ENCODE data around the gene MAPK1IP1L. TPM values are rescaled to one million over a fixed set of nuclear protein-coding genes. Genes with fewer than 3 reads are reported as not detected.

Gene MAPK1IP1L
- total and polyA plus RNA-seq, 2 of the 13 experiments (the other 11 are each of a cell fraction or from before 2014, with no cell fraction given): 27.8 to 68.4 TPM

DNA sequence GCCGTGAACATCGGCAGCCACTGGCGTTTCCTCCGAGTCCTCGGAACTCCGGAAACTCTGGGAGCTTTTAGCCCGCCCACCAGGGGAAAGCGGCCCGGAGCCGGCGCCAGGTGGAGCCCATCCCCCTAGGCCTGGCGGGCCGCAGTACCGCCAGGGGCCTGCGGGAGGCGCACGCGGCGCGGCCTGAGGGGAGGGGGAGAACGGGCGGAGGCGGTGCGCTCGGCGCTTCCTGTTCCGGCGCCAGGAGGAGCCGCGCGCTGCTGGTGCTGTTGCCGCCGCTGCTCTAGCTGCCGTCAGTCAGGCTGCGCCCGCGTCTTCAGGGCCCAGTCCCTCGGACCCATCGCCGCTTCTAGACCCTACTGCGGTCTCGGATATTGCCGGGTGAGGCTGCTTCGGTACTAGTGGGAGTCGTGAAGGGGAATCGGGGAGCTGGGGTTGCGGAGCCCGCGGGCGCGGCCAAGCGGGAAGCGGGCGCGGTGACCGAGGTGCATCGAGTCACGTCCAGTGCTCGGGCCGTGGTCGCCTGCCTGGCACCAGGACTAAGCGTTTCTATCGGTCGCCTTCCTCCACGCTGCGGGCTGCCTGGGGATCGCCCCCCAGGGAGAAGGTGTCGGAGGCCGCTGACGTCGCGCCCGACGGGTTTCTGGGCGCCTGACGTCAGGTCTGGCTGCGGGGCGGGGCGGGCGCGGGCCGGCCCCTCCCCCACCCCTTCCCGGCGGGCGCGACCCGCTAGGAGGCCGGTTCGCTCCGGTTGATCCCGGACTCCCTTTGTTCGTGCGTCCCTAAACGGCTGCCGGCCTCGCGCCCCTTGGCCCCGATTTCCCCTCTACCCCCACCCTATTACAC is at the start of gene MAPK1IP1L (continued):
- peak; percentile 71; the same call in 1 of the 2 replicates for TF ChIP-seq ZNF709 (CRISPR knock-in tag; IDR thresholded peaks at IDR 0.05)
- TF ChIP-seq SIX1 (CRISPR knock-in tag; IDR thresholded peaks at IDR 0.05; ENCODE audit: borderline replicate concordance): no peak
- peak; percentile 89 for TF ChIP-seq HDAC1 (CRISPR knock-in tag; IDR thresholded peaks at IDR 0.05)
- no peak for TF ChIP-seq FOXM1 (CRISPR knock-in tag; IDR thresholded peaks at IDR 0.05)
- TF ChIP-seq, protein P1, sequence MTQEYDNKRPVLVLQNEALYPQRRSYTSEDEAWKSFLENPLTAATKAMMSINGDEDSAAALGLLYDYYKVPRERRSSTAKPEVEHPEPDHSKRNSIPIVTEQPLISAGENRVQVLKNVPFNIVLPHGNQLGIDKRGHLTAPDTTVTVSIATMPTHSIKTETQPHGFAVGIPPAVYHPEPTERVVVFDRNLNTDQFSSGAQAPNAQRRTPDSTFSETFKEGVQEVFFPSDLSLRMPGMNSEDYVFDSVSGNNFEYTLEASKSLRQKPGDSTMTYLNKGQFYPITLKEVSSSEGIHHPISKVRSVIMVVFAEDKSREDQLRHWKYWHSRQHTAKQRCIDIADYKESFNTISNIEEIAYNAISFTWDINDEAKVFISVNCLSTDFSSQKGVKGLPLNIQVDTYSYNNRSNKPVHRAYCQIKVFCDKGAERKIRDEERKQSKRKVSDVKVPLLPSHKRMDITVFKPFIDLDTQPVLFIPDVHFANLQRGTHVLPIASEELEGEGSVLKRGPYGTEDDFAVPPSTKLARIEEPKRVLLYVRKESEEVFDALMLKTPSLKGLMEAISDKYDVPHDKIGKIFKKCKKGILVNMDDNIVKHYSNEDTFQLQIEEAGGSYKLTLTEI (CRISPR knock-in tag; conservative IDR thresholded peaks at IDR 0.05): no peak
- TF ChIP-seq ZNF713 (CRISPR knock-in tag; IDR thresholded peaks at IDR 0.05): no peak; the same call in 1 of the 2 replicates
- no peak for TF ChIP-seq ZNF282 (IDR thresholded peaks at IDR 0.05; ENCODE audit: partially characterized antibody)
- TF ChIP-seq FLYWCH1 (CRISPR knock-in tag; IDR thresholded peaks at IDR 0.05): no peak; the same call in 1 of the 2 replicates
- peak; percentile 81; the same call in 1 of the 2 replicates for TF ChIP-seq NAIF1 (CRISPR knock-in tag; IDR thresholded peaks at IDR 0.05; ENCODE audit: borderline replicate concordance)
- TF ChIP-seq ZNF747 (CRISPR knock-in tag; IDR thresholded peaks at IDR 0.05; ENCODE audit: borderline replicate concordance): peak; percentile 95
- TF ChIP-seq, protein P2, sequence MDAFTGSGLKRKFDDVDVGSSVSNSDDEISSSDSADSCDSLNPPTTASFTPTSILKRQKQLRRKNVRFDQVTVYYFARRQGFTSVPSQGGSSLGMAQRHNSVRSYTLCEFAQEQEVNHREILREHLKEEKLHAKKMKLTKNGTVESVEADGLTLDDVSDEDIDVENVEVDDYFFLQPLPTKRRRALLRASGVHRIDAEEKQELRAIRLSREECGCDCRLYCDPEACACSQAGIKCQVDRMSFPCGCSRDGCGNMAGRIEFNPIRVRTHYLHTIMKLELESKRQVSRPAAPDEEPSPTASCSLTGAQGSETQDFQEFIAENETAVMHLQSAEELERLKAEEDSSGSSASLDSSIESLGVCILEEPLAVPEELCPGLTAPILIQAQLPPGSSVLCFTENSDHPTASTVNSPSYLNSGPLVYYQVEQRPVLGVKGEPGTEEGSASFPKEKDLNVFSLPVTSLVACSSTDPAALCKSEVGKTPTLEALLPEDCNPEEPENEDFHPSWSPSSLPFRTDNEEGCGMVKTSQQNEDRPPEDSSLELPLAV (CRISPR knock-in tag; conservative IDR thresholded peaks at IDR 0.05; ENCODE audit: low read depth): no peak
- TF ChIP-seq, protein P3, sequence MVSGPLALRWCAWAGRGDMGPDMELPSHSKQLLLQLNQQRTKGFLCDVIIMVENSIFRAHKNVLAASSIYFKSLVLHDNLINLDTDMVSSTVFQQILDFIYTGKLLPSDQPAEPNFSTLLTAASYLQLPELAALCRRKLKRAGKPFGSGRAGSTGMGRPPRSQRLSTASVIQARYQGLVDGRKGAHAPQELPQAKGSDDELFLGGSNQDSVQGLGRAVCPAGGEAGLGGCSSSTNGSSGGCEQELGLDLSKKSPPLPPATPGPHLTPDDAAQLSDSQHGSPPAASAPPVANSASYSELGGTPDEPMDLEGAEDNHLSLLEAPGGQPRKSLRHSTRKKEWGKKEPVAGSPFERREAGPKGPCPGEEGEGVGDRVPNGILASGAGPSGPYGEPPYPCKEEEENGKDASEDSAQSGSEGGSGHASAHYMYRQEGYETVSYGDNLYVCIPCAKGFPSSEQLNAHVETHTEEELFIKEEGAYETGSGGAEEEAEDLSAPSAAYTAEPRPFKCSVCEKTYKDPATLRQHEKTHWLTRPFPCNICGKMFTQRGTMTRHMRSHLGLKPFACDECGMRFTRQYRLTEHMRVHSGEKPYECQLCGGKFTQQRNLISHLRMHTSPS (CRISPR knock-in tag; IDR thresholded peaks at IDR 0.05; ENCODE audit: low read depth): no peak
- peak; percentile 78; the same call in 1 of the 2 replicates for TF ChIP-seq GTF2F1 (IDR thresholded peaks at IDR 0.05; ENCODE audit: low read length)
- TF ChIP-seq, protein P4, sequence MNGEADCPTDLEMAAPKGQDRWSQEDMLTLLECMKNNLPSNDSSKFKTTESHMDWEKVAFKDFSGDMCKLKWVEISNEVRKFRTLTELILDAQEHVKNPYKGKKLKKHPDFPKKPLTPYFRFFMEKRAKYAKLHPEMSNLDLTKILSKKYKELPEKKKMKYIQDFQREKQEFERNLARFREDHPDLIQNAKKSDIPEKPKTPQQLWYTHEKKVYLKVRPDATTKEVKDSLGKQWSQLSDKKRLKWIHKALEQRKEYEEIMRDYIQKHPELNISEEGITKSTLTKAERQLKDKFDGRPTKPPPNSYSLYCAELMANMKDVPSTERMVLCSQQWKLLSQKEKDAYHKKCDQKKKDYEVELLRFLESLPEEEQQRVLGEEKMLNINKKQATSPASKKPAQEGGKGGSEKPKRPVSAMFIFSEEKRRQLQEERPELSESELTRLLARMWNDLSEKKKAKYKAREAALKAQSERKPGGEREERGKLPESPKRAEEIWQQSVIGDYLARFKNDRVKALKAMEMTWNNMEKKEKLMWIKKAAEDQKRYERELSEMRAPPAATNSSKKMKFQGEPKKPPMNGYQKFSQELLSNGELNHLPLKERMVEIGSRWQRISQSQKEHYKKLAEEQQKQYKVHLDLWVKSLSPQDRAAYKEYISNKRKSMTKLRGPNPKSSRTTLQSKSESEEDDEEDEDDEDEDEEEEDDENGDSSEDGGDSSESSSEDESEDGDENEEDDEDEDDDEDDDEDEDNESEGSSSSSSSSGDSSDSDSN (CRISPR knock-in tag; IDR thresholded peaks at IDR 0.05): peak; percentile 80
- TF ChIP-seq ATF7-NPFF (CRISPR knock-in tag; IDR thresholded peaks at IDR 0.05; ENCODE audit: low read depth): no peak; the same call in 1 of the 2 replicates
- TF ChIP-seq EP300 (IDR thresholded peaks at IDR 0.05; ENCODE audit: low read depth in 2 of 2, low read length in 2 of 2): peak; percentile 16 to 81; a peak in 3 of 4 replicates
- TF ChIP-seq EP300 (CRISPR knock-in tag; IDR thresholded peaks at IDR 0.05; ENCODE audit: borderline replicate concordance): peak; percentile 32; the same call in 1 of the 2 replicates
- peak; percentile 56; the same call in 1 of the 2 replicates for TF ChIP-seq ZNF703 (CRISPR knock-in tag; IDR thresholded peaks at IDR 0.05; ENCODE audit: borderline replicate concordance)
- no peak for TF ChIP-seq MYNN (CRISPR knock-in tag; IDR thresholded peaks at IDR 0.05; ENCODE audit: low read depth)
- TF ChIP-seq ZKSCAN8 (CRISPR knock-in tag; IDR thresholded peaks at IDR 0.05; ENCODE audit: borderline replicate concordance): peak; percentile 87; the same call in 1 of the 2 replicates
- TF ChIP-seq ZNF33B (CRISPR knock-in tag; IDR thresholded peaks at IDR 0.05): no peak; the same call in 1 of the 2 replicates
- TF ChIP-seq HDAC6 (IDR thresholded peaks at IDR 0.05; ENCODE audit: low read depth, low read length): no peak

All from HepG2 (cell line).